HG02884 (cell line): Measurements from ENCODE around the gene FAM53C.

ENCODE experiments used
- ATAC-seq: cut with Tn5 transposase; IDR thresholded peaks from one replicate; pipeline ENCODE4 v1.9.1; 2021; ENCODE audit warnings: mild to moderate bottlenecking, moderate library complexity; ENCODE audit not compliant: unreplicated experiment

FAM53C gene

DNA sequence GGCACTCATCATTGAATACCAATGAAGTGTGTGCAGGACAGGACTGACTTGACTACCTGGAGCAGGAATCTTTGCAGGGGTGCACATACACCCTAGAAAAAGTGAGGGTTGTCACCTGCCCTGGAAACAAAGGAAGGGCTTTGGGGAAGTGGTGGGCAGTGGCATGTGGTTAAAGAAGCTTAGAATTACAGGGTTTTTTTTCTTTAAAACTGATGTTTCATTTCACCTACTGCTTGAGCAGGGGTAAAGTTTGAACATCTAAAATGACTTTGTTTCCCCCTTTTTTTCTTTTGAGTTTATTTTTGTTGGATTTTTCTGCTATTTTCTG, 12.5 kb downstream of the FAM53C start:
- no peak for ATAC-seq

DNA sequence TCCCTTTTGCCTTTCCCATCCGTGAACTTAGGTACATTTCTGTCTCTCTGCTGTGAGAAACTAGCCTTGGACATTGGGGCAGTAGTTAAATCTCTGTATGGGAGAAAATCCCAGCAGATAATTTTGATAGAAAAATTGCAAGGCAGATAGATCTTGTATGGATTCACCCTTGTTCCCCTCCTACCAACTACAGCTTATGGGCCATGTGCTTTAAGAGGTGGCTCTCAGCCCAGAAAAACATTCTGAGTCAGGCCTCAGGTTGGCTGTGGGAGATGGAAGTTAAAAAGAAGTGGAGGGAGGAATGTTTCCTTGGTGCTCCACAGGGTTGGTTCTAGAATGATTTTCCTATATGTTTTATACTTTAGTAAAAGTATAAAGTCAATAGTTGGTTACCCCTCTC, 13.0 kb downstream of the FAM53C start:
- no peak for ATAC-seq

DNA sequence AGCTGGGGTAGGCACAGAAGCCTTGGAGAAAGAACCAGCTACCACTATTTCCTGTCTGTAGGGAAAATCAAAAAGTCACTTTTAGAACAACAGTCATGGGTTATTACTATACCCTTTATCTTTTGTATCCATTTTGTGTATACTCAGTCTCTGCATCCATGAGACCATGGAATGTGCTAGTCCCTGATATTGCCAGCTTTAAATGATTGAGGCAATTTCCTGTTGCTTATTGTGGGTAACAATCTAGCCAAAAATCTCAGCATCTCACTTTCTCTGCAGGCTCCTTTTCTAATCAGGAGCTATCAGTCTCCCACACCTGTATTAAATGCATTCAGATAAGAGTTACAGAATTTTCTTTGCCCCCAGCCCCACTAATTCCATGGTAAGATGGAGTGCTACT, 13.5 kb downstream of the FAM53C start:
- ATAC-seq, result no peak

DNA sequence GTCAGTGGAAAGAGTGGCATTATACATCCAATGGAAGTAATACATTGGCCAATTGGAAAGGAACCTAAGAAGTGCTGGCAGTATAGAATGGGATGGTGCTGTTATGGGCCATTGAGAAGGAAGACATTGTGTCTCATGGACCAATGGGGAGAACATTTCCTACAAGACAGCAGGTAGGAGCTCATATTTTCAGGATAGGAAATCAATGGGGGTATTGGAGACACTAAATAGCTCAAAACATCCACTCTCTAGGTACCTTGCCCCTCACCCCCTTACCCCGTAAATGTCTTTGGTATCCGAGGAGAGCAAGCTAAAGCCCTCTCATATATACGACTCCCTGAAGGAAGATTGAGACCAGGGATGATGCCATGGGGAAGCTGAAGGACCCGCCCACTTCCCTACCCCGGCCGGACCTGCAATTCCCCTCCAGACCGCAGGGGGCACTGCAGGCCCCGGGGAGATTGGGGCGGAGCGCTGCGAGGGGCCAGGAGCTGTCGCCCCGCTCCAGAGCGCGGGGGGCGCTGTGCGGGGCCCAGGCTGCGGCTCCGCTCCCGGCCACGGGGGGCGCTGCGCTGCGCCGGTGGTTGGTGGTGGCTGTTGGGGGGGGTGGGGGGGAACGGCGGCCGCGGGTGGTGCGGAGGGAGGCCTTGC, 14.1 kb downstream of the FAM53C start, which contains the start of gene KDM3B:
TSS of gene KDM3B (plus strand) at position 615 of the 651 bp plus-strand sequence. CDS start 111 bp downstream, outside the sequence.
- ATAC-seq, result peak; percentile 65

DNA sequence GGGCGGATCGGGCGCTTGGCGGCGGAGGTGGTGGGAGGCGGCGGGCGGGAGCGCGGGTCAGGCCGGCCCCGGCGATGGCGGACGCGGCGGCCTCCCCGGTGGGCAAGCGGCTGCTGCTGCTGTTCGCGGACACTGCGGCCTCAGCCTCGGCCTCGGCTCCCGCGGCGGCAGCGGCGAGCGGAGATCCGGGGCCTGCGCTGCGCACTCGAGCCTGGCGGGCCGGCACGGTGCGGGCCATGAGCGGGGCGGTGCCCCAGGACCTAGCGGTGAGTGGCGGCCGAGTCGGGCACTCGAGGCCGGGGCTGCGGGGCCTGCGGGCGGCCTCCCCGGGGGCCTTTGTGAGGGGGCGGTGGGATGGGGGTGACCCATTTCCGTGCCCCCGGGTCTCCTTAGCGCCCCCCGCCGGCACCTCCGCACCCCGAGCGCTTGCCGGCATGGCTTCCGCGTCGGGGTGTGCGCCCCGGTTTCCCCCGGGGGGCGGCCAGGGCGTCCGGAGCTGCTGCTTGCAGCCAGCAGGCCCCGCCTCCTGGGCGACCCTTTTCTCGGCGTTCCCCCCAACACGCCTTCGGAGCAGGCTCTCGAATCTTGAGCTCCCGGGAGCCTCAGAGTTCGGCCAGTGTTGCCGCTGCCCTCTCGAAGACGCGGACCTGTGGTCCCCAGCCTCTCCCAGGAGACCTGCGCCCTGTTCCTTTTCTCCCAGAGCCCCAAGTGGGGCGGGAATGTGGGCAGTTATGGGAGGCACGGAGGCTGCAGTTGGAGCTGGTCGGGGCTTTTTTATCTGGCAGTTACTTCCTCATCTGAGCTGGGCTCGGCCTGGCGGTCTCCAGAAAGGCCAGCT, 14.9 kb downstream of the FAM53C start:
- peak; percentile 35 for ATAC-seq

DNA sequence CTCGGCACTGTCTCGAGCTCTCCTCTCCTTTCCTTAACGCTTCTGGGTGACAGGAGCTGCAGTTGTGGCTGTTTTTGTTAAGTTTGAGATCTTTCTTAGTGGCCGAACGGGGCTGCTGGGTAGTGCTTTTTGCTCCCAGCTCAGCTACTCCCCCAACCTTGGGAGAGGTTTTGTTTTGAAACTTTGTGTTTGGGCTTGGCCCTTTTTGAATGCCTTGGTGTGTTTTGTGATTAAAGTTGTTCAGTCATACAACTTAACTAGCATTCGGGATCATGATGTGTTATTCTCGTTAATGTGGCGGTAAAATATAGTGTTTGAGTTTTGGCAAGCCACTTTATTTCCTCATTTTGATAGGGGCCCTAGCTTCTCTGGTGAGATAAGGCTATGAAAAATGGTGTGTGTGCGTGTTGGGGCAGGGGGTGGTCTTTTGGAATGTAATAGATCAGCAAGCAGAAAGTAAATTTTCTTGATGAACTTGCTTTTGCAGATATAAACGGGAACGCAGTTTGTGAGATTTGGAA, 15.6 kb downstream of the FAM53C start:
- no peak for ATAC-seq

DNA sequence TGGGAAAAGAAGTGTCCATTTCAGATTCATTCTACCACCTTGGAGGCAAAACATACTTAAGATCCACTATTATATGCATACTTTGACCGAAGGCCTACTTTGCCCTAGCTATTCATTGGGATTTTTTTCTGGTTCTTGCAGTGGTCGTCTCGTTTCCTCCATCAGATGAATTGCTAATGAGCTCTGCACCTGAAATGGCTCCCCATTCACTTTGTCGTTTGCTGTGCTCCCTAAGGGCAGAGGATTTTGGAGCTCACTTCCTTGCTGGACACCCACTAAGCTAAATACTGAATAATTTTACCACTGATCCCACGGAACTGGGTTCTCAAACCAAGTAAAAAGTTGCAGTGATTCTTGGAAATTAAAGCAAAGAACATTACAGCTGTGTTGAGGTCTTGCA, 16.3 kb downstream of the FAM53C start:
- no peak for ATAC-seq

DNA sequence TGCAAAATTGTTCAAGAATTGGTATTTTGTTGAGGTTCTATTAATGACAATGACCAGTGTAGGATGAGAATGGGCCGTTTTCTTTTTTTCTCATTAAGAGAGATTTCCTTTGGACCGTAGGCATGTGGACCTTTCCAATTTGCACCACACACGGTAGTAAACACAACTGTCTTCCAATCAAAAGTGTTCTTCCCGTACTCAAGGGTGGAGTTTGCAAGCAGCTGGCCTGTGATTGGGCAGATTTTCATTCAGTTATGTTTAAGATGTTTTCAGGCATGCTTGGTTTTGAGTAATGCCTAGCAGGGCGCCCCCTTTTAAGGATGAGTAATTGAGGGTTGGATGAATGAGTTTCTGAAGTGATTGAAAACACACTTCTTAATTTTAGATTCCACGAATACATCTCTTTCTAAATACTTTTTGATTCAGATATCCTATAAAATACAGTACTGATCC, 16.9 kb downstream of the FAM53C start:
- ATAC-seq, result no peak

DNA sequence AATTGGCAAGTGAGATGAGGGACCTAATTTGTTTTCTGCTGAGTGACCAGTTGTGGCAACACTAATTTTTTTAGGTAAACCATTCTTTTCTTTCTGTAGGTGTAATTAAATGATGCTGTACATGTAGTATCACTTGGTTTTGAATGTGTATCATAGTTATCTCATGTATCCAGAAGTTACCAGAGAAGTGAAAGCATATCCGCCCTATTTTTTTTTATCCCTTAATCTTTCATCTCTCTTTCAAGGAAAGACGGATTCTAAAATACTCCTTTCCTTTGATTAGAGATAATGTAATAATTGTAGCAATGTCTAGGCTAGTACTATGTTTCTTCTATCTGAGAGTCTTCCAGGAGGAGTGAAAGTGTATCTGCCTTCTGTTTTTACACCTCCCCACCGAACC, 21.6 kb downstream of the FAM53C start:
- ATAC-seq, result no peak

DNA sequence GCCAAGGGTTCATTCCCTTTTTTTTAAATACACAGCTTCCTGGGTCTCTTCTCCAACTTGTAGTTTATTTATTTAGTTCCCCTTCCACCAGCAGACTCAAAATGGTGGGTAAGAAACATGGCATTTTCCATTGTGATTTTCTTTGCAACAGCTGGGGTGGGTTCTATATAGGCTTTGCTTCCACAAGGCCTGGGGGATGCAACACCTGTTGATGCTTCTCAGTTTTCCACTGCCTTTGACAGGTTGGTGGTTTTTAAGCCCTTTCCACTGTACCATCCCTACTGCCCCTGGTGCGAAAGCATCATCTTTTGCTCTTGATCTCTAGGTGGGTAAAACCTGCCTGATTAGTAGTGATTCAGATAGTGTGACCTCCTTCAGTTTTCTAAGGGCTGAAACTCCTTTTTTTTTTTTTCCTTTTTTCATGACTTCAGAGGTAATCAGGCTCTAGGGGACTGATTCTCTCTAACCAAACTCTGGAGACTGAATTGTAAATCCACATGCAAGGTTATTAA, 22.9 kb downstream of the FAM53C start:
- no peak for ATAC-seq

DNA sequence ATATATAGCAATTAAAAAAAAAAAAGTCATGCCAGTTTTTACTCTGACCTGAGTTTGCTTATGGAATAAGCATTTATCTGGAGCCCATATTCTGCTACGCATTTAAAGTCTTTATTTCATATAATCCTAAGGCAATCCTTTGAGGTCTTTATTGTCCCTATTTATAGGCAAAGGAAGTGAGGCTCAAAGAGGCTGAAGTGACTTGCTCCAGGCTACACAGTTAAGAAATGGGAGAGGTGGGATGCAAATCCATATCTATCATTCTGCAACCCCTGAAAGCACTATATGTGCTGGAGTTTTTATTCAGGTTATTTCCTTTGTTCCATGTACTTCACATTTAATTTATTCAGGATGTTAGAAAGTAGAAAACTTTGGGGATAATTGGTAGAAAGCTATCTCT, 26.5 kb downstream of the FAM53C start:
- no peak for ATAC-seq

DNA sequence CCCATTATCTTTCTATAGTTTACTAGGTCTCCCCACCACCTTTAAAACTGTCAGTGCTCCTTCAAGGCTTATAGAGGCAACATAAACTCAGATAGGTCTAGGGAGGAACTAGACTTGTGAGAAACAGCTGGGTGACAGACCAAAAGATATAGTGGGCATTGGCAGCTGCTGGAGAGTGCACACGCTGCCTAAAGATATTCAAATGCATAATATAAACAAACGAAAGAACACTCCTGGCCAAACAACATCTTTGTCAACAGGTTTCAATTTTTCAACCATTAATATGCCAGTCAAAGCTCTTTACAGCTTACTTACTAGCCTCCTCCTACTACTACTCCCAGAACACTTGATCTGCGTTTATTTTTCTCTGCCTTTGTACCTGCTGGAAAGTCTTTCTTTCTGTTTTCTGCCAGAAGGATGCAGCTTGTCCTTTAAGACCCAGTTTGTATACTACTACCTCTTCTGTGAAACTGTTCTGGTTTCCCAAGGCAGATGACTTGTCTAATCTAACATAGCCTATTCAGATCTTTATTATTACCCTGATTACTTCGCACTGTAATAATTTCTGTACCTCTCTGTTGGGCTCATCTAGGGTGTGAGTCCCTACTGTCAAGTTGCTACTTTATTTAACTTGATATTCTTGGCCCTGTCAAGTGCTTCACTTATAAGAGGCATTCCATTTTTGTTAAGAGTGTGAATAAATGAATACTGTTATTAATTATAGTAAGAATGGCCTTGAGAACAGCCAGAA, 28.7 kb downstream of the FAM53C start:
- no peak for ATAC-seq

DNA sequence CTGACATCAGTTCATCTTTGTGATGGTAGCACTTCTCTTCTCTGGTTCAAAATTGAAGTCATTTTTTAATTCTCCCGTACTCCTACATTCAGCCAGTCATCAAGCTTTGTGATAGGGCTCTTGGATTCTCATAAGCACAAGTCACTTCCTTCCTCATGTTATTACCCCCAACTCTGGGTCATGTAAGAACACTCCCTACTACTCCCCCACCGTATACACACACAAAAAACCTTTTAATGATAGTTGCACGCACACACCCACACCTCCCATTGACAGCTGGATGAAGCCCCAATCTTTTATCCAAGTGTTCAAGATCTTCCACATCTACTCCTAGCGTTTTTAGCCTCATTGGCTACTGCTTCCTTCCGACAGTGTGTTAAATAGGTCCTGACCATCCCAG, 31.2 kb downstream of the FAM53C start:
- no peak for ATAC-seq

DNA sequence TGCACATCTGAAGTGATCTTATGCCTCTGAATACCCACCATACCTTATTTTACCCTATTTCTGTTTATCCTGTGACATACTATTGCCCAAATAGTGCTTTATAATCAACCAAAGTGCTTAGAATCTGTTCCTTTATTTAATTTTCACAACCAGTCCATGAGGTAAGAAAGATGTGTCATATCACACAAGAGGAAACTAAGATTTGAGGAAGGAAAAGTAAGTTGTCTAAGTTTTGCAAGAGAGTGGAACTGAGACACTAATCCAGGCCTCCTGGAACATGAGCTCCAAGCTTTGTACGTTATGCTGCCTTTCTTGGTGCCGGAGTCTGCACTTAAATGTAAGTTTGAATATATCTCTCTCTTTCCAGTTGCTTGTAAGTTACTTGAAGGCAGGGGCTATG, 31.6 kb downstream of the FAM53C start:
- ATAC-seq, result no peak

DNA sequence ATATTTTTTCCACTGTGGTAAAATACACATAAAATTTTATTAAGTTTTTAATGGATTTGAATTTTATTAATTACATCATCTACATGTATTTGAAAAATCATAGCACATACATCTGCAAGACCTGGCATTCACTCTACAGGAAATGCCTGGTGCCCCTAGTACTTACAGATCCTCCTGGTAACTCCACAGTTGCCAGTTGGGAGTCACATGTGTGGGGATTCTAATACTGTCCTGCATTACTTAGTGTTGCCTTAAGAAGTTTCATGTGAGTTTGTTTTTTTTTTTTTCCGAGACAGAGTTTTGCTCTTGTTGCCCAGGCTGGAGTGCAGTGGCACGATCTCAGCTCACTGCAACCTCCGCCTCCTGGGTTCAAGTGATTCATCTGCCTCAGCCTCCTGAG, 32.5 kb downstream of the FAM53C start:
- no peak for ATAC-seq

DNA sequence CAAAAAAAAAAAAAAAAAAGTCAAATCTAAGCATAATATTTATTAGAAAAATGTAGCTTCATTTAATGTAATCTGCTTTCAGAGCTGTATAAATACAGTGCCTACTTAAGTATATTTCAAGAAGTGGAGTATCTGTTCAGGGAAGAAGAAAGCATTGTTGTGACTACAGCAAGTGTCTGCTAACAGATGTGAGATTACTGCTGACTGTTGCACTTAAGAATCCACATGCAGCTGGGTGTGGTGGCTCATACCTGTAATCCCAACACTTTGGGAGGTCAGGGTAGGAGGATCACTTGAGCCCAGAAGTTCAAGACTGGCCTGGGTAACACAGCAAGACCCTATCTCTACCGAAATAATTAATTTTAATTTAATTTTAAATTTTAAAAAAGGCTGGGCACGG, 33.4 kb downstream of the FAM53C start:
- ATAC-seq, result no peak

DNA sequence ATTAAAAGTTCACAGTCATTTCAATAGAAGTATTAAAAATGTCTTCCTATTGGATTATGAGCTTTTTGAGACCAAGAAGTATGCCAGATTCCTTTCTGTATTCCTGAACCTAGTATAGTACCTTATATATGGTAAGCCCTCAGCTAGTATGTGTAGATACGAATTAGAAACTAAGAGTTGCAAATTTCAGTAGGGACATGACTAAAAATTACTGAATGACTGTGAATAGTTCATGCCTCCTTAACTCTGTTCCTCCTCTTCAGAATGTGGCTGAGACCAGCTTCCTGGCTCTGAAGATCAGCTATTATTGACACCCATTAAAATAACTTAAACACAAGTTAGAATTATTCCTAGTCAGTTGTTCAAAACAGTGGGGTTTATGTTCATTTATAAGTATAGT, 34.2 kb downstream of the FAM53C start:
- ATAC-seq, result peak; percentile 78

DNA sequence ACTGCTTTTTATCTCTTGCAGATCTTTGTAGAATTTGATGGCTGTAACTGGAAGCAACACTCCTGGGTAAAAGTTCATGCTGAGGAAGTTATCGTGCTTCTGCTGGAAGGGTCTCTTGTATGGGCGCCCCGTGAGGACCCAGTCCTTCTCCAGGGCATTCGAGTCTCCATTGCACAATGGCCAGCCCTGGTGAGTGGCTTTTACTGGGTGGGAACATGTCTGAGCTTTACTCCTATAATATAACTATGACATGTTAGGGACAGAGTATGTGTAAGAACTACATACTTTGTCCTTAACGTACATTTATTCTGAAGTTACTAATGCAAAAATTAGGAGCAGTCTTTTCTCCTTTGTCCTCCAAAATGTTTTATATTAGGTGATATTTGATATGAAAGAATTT, 34.6 kb downstream of the FAM53C start:
- no peak for ATAC-seq

DNA sequence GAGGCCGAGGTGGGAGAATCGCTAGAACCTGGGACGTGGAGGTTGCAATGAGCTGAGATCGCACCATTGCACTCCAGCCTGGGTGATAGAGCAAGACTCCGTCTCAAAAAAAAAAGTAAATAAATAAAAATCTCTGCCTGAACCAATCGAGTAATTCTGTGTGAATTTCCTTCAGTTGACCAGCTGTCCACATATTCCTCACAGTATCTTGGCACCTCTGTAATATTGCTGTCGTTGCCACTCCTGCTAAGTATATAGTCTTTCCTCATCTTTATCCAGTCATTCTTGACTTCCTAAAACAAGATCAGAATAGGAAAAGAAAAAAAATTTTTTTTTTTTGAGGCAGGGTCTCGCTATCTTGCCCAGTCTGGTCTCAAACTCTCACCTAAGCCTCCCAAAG, 44.3 kb downstream of the FAM53C start:
- no peak for ATAC-seq

DNA sequence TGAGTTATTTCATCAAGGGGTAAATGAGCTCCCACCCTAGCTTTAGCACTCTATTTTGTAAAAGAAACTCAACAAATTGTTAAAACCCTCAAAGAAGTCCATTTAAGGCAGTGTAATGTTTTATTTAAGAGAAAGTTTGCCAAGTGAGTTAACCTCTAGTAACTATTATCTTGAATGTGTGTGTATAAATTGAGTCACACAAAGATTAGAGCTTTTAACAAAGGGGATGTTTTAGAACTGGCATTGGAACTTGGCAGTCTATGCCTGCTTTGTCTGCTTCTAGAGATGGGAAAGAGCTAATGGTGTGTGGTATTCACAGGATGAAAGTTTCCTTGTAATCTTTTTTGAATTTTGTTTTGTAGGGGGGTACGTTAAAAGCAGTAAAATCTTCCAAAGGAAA, 47.6 kb downstream of the FAM53C start:
- ATAC-seq, result no peak

DNA sequence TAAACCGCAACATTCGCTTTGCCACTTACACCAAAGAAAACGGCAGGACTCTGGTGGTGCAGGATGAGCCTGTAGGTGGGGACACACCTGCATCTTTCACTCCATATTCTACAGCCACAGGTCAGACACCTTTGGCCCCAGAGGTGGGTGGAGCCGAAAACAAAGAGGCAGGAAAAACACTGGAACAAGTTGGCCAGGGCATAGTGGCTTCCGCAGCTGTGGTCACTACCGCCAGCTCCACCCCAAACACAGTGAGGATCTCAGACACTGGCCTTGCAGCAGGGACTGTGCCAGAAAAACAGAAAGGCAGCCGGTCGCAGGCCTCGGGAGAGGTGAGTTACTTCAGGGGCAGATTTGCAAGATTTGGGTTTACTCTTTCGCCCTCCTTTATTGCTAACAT, 48.2 kb downstream of the FAM53C start:
- no peak for ATAC-seq
